Measurements from ENCODE around the gene CHMP4B.

DNA sequence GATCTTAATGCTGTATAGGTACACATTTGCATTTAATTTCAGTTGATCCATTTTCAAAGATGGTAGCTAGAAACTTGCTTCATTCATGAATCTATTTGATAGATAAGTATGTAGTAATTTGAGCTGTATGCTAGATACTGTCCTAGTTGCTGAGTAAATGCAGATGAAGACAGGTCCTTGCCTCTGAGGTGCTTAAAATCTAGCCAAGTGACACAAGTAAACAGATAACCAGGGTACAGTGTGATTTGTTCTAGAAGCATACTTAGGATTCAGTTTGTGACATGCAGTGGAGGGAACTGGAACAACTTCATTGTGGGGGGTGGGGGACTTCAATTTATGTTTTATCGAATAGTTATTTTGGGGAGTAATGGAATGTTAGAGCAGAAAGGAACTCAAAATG is 9.2 kb downstream of the CHMP4B start:
- TF ChIP-seq CTCF (IDR thresholded peaks at IDR 0.05; ENCODE audit: low read depth, low read length, missing input control) (no peak), RAD21 (IDR thresholded peaks at IDR 0.05) (no peak), TAF1 (conservative IDR thresholded peaks at IDR 0.05) (no peak), MAX (IDR thresholded peaks at IDR 0.05) (no peak), GABPA (IDR thresholded peaks at IDR 0.05 in 1 of 2, conservative IDR thresholded peaks at IDR 0.05 in 1 of 2) (no peak)

Data from liver (tissue), 3 donors.